GM10847 (cell line): ENCODE results near the gene ASTN2.

ENCODE experiments used
- POLR2A ChIP-seq: IDR thresholded peaks from 2 replicates; pipeline ENCODE4 v1.6.1; 2011; ENCODE audit not compliant: insufficient read length; ENCODE audit errors: extremely low read depth

Gene ASTN2

DNA sequence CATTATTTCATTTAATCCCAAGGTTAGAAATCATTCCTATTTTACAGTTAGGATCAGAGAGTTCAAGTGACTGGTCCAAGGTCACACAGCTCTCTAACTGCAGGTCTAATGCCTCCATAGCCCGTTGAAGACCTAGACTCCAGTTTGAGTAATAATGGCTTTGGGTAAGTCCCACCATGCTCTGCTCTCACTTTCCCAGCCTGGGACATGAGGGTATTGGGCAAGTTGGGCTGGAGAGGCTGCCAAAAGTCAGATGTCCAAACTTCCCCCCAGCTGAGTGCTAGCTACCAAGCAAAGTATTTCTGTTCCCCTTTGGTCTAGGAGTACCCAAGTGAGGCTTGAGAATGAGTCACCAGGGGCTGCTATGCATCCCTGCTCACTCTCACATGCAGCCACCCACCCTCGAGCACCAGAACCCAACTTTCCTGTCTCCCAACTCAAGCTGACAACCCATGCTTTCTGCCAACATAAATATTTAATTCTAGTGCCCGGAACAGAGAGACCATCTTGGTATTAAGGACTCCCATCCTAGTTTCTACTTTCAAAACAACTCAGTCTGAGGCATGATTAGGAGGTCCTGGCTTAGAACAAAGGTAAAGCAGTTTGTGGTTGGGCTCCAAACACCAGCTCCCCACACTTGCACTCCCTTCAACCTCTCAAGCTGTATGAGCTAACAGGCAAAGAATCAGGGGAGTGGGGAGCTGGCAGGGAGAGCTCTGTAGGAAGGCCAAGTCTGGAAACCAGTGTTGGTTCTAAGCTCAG is 964.3 kb downstream of the ASTN2 start:
- no peak for TF ChIP-seq POLR2A

DNA sequence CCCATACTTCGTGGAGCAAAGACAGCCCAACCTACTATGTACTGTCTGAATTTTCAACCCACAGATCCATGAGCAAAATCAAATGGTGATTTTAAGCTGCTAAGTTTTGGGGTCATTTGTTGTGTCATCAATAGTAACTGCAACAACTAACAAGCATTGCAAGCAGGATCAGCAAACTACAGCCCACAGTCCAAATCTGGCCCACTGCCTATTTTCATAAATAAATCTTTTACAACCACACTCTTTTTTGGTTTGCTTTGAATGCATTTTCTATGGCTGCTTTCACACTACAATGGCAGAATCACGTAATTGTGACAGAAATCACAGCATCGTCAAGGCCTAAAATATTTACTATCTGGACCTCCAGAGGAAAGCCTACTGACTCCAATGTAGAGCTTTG is 964.9 kb downstream of the ASTN2 start:
- no peak for TF ChIP-seq POLR2A

DNA sequence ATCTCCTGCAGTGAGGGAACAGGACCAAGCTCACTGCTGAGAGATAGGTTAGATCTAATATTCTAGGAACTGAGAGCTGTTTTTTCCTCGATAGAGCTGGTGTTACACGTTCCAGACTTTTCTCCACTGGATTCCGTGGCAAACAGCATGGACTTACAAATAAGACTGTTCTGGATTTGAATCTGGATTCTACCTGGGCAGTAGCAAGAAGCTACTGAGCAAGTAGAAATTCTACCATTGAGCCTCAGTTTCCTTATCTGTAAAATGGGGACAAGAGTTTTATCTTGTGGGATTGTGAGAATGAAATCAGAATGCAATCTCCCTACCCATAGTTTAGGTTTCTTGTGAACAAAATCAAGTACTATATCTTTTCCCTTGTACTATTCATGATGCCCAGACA is 966.4 kb downstream of the ASTN2 start:
- no peak for TF ChIP-seq POLR2A

DNA sequence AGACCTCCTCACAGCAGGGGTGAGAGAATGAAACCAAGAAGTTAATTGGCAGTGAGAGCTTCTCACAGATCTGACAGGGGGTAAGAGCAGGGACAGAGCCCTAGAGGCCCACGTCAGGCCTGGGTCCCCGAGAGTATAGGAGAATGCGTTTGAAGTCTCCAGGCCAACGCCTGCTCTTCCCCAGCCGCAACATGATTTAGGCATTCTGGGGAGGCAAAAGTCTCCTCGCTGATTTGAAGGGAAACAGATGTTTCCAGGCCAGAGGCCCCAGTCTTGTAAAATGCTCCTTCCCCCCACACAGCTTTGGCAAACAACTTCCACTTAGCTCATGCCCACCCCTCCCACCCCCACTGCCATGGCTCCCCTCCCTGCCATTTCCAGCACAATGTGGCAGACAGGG is 966.9 kb downstream of the ASTN2 start:
- TF ChIP-seq POLR2A = no peak

DNA sequence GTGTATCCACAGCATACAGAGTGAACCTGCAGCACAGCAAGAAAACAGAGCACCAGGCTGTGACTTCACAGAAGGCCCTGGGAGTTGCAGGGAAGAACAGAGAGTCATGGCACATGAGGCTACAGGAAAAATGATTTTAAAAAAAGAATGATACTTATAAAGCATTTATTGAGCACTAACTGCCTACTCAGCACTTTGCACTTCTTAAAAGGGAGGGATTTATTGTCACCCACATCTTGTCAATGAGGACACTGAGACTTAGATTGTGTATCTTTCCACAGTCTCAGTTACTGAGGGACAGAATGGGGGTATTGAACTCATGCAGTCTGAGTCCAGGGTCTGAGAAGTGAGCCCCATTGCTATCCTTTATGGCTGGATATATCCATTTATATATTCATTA is 972.3 kb downstream of the ASTN2 start:
- TF ChIP-seq POLR2A = no peak

DNA sequence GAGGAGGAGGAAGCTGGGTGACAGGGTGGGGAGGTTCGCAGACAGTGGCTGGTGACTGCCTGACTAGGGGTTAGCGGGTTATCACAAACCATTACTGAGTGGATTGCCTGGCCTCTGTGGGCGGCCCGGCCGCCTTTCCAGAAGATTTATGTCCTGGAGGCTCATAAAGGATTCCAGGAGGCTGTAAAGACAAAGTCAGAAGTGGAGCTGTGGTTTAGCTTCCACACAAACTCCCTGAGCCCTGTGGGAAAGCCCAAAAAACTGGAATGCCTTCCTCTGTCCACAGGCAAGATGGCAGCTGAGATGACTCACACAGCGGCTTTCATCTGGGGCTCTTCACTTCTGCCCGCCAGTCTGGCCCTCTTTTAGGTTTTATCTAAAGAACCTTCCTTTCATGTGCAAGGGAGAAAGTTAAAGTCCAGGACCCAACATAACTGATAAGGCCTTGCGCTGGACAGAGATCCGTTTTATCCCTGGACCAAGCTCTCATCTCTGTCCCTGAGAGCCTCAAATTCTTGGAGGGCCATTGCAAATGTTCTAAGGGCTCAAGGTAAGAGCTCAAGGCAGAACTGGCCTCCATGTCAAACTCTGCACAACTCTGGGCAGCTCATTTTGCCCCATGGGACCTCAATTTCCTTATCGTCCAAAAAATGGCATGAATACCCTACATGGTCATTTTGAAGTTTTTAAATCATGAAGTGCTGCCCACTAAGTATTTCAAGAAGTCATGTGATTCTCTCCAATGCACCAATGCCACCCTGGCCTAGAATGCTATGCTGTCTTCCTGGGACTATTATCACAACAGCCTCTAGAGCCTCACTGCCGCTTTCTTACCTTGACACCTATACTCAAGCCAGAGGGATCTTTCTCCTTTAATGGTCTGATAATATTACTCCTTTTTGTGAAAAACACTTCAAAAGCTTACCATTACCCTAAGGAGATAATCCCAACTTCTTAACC is 977.2 kb downstream of the ASTN2 start:
- TF ChIP-seq POLR2A = no peak

DNA sequence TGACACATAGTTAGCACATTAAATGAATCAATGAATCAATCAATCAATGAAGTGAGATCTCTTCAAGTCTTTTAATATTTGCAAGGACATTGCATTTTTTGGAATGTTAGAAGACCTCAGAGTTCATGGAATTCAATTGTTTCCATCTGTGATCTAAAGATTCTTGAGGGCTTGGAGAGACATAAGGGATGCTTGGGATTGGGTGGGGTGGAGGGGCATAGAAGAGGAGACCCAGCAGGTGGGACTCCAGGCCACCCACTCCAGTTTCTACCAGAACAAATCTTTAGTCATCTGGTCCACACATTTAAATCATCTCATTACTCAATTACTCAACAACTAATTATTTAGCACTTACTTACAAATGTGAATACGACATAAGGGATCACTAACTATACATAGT is 978.7 kb downstream of the ASTN2 start:
- TF ChIP-seq POLR2A = no peak

DNA sequence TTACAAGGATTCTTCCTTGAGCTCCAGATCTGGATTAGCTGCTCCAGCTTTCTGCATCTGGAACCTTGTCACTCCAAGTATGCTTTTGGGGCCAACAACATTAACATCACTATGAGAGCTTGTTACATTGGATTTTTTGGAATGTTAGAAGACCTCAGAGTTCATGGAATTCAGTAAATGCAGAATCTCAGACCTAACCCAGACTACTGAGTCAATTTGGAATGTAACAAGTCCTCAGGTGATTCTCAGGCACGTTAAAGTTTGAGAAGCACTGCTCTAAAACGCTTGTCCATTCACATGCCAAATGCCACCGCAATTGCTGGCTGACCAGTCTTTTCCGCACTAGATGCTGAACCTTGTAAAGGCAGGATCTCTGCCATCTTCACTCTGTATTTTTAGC is 979.2 kb downstream of the ASTN2 start:
- no peak for TF ChIP-seq POLR2A

DNA sequence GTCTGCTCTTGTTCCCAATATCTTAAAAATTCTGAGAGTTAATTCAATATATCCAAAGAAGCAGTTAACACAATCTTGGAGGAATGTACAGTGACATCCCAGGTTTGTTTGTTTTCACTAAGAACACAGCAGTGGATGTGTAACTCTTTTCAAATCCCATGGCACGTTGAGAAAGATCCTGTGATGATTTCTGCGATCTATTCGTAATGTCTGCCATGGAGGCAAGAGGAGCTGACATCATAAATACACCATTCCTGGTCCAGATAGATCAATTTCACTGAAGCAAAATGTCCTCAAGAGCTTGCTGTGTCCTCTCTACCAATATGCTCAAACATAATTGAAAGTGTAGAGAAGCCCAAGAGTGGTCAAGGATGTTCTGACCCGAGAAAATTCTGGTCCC is 980.5 kb downstream of the ASTN2 start:
- no peak for TF ChIP-seq POLR2A

DNA sequence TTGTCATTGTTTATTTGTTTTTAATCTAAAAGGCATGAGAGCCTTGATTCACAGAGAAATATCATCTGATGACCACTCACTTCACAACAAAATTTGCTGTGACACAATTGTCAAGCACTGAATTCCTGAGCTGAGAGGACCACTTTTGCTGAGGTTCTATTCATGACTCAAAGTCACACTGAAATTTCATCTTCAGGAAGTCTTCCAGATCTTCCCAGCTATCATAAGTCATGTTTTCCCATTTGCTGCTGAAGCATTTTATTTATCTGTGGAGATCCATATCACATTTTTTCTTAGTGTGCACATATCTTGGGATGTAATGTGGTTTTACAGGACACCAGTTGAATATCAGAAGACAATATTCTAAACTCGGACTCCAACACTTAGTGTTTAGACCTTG is 982.8 kb downstream of the ASTN2 start:
- TF ChIP-seq POLR2A = no peak

DNA sequence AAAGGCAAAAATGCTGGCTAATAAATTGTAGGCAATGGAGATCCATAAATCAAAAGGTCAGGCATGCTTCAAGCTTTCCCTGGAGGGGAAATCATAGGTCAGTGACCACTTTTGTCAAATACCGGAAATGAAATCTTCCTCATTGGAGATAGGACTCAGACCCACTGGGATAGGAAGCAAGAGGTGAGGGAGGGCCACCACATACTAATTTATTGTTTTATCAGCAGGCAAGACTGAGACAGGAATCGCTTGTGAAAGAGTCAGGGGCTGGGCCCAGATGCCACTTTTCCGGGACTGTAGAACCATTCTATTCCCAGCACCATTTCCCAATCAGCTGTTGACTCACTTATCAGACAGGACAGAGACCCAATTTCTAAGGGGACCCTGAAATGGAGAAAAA is 984.0 kb downstream of the ASTN2 start:
- TF ChIP-seq POLR2A = no peak

DNA sequence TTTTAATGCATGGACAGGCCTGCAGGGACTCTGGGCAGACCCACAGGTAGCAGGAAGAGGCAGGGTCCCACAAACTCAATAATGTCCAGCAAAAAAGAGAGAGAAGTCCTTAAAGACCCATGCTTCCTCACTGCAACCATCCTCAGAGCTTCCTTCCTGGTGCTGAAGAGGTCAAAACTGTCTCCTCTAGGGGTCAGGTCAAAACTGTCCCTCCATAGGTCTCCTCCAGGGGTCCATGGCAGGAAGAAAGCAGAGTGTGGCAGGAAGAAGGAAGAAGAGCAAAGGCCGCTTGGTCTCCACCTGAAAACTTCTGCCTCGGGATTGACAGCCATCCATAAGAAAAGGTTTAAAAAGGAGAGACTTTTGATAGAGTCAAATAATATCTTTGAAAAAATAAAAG is 989.6 kb downstream of the ASTN2 start:
- TF ChIP-seq POLR2A = no peak

DNA sequence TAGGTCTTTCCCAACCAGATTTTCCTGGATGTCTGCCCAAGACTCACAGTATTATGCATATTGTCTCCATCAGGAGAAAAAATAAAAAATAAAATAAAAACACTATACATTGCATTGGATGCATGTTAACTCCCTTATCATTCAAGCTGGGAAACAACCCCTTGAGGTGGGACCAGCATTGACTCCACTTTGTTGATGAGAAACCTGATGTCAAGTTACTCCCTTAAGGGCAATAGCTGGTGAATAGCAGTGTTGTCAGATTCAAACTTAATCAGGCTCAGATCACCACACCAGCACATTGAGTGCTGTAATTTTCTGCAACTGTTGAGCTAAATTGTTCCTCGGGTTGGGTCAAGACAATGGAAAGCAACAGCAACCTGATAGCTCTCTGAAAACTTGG is 991.7 kb downstream of the ASTN2 start:
- no peak for TF ChIP-seq POLR2A

DNA sequence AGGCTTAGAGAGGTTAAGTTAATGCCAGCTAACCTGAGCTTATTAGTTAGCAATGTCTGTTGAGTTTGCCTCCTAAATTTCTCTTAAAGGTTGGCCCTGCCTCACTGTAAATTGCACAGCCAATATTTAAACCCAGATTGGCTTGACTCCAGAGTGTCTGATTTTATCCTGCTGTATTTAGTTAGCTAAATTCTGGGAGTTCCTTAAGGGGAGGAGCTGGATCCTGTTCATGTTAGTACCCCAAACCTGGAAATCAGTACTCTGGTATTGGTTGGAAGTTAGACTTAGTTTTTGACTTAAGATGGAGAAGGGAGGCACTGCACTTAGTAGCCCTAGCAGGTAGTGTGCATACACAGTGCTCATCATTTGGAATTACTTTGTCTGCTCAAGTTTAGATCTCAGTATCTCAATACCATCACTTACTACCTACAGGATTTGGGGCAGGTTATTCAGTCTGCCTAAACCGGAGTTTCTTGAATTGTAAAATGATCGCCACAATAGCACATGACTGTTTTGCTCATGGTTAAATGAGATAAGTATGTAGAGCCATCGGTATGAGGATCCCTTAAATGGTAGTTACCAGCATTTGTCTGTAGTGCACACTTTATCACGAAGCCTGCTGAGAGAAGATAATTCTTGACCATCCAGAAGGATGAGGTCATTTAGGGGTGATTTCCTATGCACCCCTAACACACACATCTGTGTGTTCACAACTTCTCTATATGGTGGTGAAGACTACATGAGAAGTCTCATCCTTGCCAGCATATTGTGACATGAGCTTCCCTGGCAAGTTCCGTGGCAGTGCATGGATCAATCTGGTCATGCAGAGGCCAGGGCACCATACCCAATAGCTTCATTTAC is 992.5 kb downstream of the ASTN2 start:
- TF ChIP-seq POLR2A = no peak

DNA sequence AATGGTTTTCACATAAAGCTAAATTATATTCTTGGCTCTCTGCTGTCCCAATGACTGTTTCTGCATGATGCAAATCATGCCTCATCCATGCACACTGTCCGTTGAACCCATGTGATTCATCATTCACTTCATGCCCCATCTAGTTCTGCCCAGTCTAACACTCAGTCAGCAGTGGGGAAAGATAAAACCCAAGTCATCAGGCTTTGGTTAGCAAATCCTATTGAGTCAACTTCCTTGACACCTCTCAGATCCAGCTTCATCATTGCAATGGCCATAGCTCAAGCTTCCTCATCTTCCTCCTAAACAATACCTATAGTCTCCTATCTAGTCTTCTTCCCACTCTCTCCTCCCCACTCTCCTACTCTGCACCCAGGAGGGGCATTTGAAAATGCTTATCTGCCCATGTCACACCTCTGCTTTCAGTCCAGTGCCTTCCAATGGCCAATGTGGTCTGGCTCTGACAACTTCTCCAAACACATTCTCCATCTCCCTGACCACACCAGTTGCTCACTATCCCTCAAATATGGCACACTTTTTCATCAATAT is 993.8 kb downstream of the ASTN2 start:
- no peak for TF ChIP-seq POLR2A
